Fibroblast of skin of right quadriceps (primary cell): ENCODE data around the gene EGFR.
A peak's percentile ranks its signal among the peaks of the same experiment; 100 is the strongest.

Experiments used
- DNase-seq: peaks from one replicate; pipeline ENCODE4 v3.0.0-alpha.2; 2013

EGFR gene

DNA sequence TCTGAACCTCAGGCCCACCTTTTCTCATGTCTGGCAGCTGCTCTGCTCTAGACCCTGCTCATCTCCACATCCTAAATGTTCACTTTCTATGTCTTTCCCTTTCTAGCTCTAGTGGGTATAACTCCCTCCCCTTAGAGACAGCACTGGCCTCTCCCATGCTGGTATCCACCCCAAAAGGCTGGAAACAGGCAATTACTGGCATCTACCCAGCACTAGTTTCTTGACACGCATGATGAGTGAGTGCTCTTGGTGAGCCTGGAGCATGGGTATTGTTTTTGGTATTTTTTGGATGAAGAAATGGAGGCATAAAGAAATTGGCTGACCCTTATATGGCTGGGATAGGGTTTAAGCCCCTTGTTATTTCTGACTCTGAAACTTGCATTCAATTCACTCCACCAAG lies 156.0 kb downstream of the EGFR start:
- DNase-seq, result no peak

DNA sequence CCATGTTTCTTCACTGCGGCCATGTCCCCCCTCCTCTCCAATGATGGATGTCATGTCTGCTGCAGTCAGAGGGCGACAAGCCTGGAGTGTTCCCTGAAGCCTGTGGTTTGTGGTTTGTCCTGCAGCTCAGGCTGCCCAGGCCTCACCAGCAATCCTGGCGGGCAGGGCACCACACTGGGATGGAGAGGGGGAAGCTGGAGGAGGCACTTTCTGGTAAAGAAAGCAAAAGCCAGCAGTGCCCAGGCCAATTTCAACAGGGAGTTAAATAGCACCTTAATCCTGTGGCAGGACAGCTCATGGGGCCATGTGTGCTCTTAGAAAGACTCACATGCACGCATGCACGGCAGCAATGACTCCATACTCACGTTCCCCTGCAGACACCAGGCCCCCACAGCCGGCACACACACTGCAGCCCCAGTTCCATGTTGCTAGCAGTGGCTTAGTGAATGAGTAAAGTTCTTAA lies 158.3 kb downstream of the EGFR start:
- peak; percentile 39 for DNase-seq

DNA sequence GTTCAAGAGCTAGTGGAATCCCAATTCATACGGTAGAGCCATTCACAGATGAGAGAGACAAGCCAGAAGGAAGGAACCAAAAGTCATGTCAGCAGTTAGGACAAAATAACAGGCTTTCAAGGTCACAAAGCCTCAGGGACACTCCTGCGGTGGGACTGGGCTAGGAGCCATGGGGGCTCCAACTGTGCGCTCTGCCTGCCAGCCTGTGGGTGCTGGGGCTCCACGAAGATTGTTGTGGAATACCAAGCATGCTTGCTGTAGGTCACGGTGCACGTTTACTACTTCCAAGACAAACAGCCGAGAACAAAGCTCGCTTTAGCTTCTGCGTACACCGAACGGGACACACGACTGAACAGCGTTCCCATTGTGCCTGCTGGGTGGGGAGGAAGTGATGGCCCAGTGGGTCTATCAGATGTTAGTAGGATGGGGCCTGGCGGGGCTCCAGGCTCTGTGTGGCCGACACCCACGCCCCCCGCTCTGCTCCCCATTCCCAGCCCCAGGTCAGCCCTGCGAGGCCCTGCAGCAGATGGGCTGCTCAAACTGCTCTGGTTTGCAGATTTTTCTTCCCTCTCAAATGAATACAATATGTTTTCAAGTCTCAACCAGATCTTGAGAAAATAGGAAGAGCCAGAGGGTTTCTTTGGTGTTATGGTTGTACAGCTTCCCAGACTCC lies 158.9 kb downstream of the EGFR start:
- DNase-seq, result peak; percentile 28

DNA sequence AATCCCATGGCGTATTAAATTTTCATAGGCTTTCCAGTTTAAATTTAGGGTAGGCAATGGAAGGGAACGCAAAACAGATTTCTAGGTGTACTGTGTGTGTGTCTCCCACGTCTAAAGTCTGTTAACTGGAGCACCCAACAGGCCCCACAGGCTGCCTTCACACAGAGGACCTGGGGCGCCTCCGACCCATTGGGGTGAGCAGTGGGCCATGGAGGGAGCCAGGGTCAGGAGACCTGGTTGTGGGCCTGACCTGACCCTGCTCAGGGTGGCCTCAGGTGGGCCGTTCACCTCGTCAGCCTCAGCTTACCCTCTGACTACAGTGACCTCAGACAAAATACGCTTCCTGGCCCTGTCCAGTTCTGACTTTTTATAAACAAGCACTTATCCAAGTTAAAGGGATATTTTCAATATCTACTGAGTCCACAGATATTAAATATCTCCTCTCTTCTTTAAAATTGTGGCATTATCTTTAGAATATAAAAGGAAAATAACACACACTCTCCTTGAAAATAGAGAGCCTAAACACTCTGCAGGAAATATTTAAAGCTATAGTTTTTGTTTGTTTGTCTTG lies 159.6 kb downstream of the EGFR start:
- no peak for DNase-seq

DNA sequence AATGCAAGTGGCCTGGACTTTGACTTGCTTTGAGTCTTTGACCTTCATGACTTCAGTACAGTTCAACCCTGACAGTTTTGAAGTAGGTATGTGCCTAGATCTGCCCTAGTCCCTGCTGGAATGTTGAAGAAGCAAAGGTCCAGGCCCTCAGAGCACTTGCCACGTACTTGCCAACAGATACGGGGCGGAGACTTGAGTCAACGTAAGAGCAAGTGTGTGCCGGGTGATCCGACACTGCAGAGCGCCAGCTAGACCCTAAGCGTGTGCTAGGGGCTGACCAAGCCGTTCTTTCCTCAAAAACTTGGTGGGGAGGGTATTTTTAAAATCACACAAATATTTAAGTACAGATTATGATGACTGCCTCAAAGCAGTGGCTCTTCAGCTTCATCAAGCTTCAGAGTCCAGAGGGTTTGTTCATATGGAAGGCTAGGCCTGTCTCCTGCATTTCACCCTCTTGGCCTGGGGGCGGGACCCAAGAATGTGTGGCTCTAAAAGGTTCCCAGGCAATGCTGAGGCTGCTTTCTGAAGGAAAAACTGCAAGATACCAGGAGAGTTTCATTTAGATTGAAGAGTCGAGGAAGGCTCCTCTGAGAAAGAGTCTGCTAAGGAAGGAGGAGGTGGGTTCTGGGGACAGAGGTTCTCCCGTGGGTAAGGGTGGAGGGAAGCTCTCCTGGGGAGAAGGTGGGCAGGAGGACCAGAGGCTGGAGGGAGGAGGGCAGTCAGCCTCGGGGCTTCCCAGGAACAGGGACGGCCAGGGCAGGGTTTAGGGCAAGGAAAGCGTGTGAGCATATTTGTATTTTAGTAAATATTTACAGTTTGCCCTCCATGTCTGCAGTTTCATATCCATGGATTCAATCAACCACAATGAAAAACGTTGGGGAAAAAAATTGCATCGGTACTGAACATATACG lies 160.3 kb downstream of the EGFR start:
- no peak for DNase-seq

DNA sequence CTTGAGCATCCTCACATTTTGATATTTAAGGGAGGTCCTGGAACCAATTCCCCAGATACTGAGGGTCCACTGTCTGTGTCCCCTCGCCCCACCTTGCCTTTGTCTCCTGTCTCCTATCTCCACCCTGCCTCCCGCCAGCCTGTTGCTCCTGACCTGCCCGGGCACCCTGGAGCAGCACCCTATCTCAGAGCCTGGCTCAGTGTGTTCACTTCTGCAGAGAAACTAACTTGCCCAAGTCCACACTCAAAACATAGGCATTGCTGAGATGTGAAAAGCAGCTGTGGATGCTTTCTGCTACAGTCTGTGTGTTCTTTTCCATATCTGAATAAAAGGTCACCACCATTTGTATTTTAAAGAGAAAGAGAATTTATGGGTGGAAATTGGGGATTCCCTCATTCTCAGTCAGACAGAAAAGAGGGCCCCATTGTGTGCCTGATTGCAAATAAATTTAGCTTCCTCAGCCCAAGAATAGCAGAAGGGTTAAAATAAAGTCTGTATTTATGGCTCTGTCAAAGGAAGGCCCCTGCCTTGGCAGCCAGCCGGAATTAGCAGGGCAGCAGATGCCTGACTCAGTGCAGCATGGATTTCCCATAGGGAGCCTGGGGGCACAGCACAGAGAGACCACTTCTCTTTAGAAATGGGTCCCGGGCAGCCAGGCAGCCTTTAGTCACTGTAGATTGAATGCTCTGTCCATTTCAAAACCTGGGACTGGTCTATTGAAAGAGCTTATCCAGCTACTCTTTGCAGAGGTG lies 161.3 kb downstream of the EGFR start:
- peak; percentile 59 for DNase-seq

DNA sequence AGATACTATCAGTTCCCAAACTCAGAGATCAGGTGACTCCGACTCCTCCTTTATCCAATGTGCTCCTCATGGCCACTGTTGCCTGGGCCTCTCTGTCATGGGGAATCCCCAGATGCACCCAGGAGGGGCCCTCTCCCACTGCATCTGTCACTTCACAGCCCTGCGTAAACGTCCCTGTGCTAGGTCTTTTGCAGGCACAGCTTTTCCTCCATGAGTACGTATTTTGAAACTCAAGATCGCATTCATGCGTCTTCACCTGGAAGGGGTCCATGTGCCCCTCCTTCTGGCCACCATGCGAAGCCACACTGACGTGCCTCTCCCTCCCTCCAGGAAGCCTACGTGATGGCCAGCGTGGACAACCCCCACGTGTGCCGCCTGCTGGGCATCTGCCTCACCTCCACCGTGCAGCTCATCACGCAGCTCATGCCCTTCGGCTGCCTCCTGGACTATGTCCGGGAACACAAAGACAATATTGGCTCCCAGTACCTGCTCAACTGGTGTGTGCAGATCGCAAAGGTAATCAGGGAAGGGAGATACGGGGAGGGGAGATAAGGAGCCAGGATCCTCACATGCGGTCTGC lies 162.2 kb downstream of the EGFR start:
- DNase-seq, result no peak

DNA sequence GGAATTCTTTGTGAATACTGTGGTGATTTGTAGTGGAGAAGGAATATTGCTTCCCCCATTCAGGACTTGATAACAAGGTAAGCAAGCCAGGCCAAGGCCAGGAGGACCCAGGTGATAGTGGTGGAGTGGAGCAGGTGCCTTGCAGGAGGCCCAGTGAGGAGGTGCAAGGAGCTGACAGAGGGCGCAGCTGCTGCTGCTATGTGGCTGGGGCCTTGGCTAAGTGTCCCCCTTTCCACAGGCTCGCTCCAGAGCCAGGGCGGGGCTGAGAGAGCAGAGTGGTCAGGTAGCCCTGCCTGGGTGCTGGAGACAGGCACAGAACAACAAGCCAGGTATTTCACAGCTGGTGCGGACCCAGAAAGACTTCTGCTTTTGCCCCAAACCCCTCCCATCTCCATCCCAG lies 162.9 kb downstream of the EGFR start:
- no peak for DNase-seq

DNA sequence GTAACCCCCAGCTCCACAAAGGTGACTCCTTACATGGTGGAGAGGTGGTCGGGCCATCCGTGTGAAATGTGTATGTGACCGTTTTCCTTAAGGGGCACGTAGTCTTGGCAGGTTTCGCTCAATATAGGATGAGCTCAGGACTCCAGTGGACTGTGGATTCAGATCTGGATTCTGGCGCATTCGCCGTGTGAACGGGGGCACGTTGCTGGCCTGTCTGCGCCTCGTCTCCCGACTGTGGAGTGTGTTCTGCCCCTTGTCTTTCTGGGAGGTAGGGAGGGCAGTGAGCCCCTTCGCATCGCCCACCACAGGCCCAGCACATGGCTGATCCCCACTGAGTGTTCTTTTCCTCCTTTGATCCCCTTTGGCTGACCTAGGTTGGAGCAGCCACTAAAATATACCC lies 165.1 kb downstream of the EGFR start:
- no peak for DNase-seq

DNA sequence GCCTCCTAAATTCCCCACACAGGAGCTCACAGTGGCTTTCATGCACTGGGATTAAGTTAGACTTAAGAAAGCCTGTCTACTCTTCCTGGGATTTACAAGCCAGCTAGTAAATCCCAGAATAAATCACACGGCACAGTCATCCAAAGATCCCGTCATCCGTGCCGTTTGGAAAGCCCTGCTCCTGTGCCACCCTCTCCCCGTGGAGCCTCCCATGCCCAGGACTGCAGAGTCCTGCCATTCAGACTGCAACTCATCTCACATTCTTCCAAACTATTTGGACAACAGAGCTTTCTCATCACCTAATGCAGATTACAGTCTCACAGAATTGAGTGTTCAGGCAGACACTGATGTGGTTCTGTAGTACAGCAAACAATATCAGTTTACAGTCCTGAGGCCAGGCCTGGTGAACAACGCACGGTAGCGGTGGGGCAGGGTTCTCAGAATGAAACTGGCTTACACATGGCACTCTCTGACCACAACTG lies 166.5 kb downstream of the EGFR start:
- no peak for DNase-seq

DNA sequence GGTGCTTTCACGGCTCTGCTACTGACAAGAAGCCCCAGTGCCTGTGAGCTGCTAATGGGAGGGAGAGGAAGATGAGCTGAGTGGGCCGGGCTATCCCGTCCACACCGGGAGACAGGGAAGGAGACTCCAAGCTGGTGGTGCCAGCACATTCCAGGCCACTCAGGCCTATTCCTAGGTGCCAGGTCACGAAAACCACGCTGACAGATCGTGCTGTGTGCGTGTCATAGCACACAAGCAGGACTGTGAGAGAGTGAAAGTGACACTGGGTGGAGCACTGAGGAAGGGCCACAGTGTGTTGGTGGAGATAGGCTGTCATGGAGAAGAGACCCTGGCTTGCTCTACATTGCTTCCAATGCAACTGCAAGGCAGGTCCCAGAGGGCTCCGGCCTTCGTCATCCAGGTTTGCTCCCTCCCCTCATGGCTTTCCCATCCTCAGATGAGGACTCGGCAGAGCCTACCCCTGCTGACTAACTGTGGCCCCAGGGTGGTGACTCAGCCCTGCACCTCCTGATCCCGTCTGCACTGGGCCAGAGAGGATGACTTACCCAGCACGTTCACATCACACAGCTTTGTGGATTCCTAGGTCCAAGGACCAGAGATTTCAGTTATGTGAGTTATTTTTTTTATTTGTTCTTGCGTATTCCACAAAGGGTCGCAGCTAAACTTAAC lies 167.3 kb downstream of the EGFR start:
- peak; percentile 84 for DNase-seq

DNA sequence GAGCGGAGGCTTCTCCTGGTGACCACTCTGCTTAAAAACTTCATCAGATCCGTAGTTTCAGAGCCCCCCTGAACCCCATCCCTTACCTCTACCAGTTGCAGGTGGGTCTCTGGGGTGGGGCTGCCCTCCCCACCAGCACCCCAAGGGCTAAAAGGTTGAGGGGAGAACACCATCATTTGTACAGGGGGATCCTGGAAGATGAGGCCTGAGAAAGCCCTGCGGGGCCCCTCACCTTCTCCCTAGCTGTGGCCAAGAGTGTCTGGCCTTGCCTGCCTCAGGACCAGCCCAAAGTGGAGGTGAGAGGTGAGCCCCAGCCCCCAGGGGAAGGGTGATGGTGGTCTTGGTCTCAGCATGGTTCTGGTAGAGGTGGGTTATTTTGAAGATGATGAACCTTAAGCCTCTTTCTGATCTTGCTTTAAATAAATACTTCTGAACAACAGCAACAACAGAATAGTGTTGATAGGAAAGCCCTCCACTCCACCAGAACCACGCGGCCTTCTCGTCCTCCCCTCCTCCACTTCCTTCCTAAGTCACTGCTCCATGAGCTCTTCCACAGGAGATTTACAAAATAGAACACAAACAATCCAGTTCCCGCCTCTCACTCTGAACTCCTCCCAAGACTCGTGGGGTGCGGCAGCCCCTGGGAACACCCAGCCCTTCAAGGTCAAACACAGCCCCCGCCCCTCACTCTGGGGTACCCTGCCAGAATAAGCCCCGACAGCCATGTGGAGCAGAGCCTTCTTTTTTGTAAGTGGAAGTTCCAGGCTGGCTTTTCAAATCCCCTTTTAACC lies 169.1 kb downstream of the EGFR start:
- DNase-seq, result no peak

DNA sequence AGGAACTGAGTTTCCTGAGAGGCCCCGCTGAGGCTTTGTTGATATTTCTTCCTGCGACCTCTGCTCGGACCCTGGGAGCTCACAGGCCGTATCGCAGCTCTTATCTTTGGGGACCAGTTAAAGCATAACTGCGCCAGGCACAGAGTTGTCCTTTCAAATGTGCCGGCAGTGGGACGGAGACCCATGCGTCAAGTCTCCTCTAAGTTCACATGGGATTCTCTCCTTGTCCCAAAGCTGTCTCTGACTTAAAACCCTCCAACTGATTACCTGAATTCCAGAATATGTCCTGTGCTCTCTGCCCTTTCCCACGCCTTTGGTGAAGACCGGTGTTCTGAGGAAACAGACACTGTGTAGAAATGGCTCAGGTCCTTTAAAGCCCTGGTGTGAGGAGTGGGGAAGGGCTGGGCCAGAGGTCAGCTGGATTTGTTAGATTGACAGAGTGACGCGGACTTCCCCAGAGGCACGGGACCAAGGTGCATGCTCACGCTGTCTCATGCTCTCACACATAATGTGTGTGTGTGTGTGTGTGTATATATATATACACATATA lies 169.8 kb downstream of the EGFR start:
- DNase-seq, result no peak

DNA sequence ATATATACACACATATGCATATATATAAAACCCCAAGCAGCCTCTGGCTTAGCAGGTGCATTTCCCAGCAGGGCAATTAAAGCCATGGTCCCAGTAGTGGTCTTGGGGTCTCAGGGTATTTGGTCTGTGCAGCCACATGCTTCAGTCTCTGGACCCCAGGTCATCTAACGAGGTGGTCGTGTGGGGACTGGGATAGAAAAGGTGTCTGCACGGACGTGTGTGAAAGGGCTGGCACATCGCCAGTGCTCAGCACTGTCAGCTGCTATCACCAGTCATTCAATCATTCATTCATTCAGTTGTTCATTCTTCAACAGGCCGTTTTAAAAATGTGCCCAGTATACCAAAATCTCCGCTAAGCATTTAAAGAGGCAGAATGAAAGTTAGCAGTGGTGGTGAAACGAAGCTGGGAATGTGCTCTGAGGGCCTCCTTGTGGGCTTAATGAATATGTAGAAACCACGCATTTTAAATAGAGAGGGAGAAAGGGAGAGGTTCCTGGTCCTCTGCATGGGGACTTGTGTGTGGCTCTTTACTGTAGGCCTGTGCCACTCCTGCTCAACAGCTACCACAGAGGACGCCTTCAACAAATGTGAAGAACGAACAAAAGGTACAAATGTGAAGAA lies 170.4 kb downstream of the EGFR start:
- DNase-seq, result no peak

DNA sequence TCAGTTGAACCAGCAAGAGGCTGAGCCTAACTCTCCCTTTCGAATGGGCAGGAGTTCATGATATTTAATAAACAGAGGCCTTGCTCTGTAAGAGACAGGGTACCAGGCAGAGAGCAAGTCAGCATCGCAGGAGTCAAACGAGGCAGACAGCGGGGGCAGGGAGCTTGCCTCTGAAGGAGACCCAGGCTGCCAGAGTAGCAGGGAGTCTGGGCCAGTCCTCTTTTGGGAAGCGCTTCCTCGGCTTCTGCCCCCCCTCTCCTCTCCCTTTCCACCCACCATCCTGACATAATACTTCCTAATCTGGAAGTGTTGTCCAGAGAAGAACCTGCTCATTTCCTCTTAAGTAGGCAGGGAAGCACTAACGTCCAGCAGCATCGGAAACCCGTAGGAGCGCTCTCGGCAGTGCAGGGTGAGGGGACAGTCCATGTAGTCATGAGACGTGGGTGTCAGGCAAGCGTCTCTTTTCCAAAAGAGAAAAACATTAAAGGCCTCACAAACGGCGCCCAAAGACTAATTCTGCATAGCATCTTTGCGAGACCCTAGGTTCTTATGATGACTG lies 171.1 kb downstream of the EGFR start:
- no peak for DNase-seq

DNA sequence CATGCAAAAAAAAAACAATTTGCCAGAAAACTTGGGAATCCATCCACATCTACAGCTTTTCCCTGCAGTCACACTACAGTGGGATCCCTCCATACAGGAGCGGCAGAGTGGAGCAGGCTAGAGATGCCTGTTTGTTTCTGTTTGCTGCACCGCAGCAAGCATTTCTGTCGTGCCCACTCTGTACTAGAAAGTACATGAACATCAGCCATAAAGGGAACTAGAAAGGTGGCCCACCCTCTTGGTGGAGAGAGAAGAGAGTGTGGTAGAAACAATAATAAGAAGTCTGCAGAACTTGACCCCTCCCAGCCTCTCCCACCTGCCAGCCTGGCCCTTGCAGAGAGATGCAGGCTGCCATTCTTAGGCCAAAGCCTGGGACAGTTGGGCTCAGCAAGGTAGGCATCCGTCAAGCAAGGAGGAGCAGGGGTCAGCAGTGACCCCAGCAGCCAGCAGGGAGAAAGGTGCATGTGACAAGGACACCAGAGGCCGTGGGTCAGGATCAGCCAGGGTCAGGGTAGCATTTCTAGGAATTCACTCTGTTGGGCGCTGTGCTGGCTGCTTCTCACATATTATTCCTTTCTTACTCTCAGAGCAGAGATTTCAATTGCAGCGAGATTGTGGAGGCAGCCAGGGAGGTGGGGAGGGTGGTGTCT lies 171.8 kb downstream of the EGFR start:
- DNase-seq, result no peak

DNA sequence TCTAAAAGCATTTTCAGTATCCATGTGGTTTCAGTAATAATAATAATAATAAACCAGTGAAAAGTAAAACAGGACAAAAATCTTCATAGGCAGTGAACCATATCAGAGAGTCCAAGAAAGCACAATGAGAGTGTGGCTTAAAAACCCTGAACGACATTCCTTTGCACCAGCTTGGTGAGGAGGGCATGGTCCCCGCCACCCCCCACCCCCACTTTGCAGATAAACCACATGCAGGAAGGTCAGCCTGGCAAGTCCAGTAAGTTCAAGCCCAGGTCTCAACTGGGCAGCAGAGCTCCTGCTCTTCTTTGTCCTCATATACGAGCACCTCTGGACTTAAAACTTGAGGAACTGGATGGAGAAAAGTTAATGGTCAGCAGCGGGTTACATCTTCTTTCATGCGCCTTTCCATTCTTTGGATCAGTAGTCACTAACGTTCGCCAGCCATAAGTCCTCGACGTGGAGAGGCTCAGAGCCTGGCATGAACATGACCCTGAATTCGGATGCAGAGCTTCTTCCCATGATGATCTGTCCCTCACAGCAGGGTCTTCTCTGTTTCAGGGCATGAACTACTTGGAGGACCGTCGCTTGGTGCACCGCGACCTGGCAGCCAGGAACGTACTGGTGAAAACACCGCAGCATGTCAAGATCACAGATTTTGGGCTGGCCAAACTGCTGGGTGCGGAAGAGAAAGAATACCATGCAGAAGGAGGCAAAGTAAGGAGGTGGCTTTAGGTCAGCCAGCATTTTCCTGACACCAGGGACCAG lies 172.5 kb downstream of the EGFR start:
- DNase-seq, result no peak

DNA sequence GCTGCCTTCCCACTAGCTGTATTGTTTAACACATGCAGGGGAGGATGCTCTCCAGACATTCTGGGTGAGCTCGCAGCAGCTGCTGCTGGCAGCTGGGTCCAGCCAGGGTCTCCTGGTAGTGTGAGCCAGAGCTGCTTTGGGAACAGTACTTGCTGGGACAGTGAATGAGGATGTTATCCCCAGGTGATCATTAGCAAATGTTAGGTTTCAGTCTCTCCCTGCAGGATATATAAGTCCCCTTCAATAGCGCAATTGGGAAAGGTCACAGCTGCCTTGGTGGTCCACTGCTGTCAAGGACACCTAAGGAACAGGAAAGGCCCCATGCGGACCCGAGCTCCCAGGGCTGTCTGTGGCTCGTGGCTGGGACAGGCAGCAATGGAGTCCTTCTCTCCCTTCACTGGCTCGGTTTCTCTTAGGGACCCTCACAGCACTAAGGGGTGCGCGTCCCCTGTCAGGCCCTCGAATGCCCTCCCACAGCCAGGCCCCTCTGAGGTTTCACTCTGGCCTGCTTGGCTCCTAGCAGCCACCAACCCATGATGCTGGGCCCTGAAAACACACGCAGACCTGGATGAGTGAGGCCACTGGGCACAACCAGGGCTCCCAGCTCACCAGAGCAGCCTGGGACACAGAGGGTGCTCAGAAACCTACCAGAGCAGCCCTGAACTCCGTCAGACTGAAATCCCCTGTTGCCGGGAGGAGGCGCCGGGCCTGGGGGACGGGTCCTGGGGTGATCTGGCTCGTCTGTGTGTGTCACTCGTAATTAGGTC lies 173.3 kb downstream of the EGFR start:
- no peak for DNase-seq
